CD4-positive, alpha-beta T cell (primary cell): ENCODE data around the gene MYRIP. TPM values are rescaled to one million over a fixed set of nuclear protein-coding genes. Genes with fewer than 3 reads are reported as not detected.

Experiments
- ATAC-seq: fragments of 200-7000 bp; cut with Tn5 transposase; one replicate; pipeline ENCODE4 v1.10.0; 2022; ENCODE audit warnings: mild to moderate bottlenecking; ENCODE audit not compliant: poor library complexity
- CTCF ChIA-PET: fragments of 350-600 bp; sonication (Branson Sonifier 250); formaldehyde crosslinking; loops from one replicate; lab custom pipeline; 2021; ENCODE audit warnings: antibody characterized with exemption, inconsistent platforms; lab: Charles Lee
- POLR2A ChIA-PET: fragments of 350-600 bp; sonication (Branson Sonifier 250); formaldehyde crosslinking; loops from one replicate; lab custom pipeline; 2021; ENCODE audit warnings: antibody characterized with exemption, inconsistent platforms; lab: Charles Lee
- DNase-seq, 14 experiments: peaks; one replicate each; pipeline ENCODE4 v3.0.0-alpha.2; 2013 to 2020; ENCODE audit warnings: mixed read lengths in 2 of 14
- H3K27ac ChIP-seq, 2 donors: one replicate each; pipeline versions ENCODE4 v1.5.1 to v1.7.0; 2013; ENCODE audit warnings: low read length in 2 of 2, low read depth in 1 of 2, mild to moderate bottlenecking in 1 of 2
- H3K27me3 ChIP-seq, 2 experiments: 1 replicate in 1 of 2; 2 replicates in 1 of 2; pipeline versions ENCODE4 v1.6.1 to v1.7.0; 2013; ENCODE audit warnings: low read length in 2 of 2, control low read depth in 1 of 2, mild to moderate bottlenecking in 1 of 2, moderate library complexity in 1 of 2; ENCODE audit not compliant: insufficient read depth in 2 of 2, control insufficient read depth in 1 of 2
- H3K36me3 ChIP-seq: one replicate; pipeline ENCODE4 v1.6.1; 2013; ENCODE audit warnings: low read length, control low read depth; ENCODE audit not compliant: insufficient read depth
- H3K4me1 ChIP-seq: one replicate; pipeline ENCODE4 v1.6.1; 2013; ENCODE audit warnings: low read length, control low read depth; ENCODE audit not compliant: insufficient read depth
- H3K4me3 ChIP-seq: one replicate; pipeline ENCODE4 v1.5.1; 2013; ENCODE audit warnings: mild to moderate bottlenecking, low read length, moderate library complexity
- H3K9me3 ChIP-seq, 2 experiments: 1 replicate in 1 of 2; 2 replicates in 1 of 2; pipeline versions ENCODE4 v1.6.1 to v1.7.0; 2013; ENCODE audit warnings: low read length in 2 of 2, mild to moderate bottlenecking in 2 of 2, control low read depth in 1 of 2, moderate library complexity in 1 of 2; ENCODE audit not compliant: control insufficient read depth in 1 of 2, insufficient read depth in 1 of 2
- H3K27ac Mint-ChIP-seq: one replicate; pipeline ENCODE4 v1.8.0; 2020; ENCODE audit warnings: mixed read lengths
- H3K27me3 Mint-ChIP-seq: one replicate; pipeline ENCODE4 v1.8.0; 2021; ENCODE audit warnings: mixed read lengths
- H3K36me3 Mint-ChIP-seq: one replicate; pipeline ENCODE4 v1.8.0; 2021; ENCODE audit warnings: low read depth, mixed read lengths
- H3K4me1 Mint-ChIP-seq: one replicate; pipeline ENCODE4 v1.8.0; 2021; ENCODE audit warnings: low read depth, mixed read lengths
- H3K4me3 Mint-ChIP-seq: one replicate; pipeline ENCODE4 v1.8.0; 2020; ENCODE audit warnings: mild to moderate bottlenecking, mixed read lengths
- H3K9me3 Mint-ChIP-seq: one replicate; pipeline ENCODE4 v1.8.0; 2020; ENCODE audit warnings: mixed read lengths
- intact Hi-C, 2 experiments: fragments of 100-400 bp; cut with DNase I in 1 of 2; cut with micrococcal nuclease in 1 of 2; formaldehyde crosslinking; loops; one replicate each; pipeline versions ENCODE4 v1.15.1 to v1.9.0; 2023 to 2025; cut with DNase I, micrococcal nuclease
- total RNA-seq, 174 experiments: library from RNA in 2 of 174; stranded (reverse) in 2 of 174; gene quantifications; one replicate each; pipeline ENCODE4 v1.2.3 and lab custom pipeline; 2021 to 2026
- TF ChIP-seq, protein P1 (sequence below): fragments of 200-600 bp; IDR thresholded peaks from one replicate; pipeline ENCODE4 v1.8.0; 2022; ENCODE audit warnings: antibody characterized with exemption, mild to moderate bottlenecking

The MYRIP gene
- total RNA-seq, 2 experiments from 2014 or later, result not detected

DNA sequence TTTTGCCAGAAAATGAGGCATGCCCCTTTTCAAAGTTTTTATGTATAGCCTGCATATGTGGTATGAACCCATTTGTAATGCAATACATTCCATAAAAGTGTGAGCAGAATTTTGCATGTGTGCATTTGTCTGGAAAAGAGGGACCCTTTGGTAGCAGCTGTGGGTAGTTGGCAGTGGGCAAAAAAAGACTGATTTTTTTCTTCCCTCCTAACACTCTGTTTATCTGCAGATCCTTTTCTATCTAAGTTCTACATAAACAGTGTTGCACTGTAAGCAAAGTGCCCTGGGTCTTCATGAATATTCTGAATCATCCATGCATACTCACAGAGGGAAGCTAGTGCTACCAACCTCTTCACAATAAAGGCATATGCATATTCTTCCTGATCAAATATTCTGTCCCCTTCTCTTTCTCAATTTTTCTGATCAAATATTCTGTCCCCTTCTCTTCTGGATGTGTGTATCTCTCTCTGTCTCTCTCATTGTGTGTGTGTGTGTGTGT lies 288.9 kb downstream of the MYRIP start:
- peaks cover 0 to 11% of the 10 kb centered on the region in 2 experiments for H3K9me3 ChIP-seq
- Mint-ChIP-seq H3K27ac (no peak overlapping the region), H3K27me3 (peaks cover 35% of the 10 kb centered on the region), H3K4me1 (no peaks in the 10 kb centered on the region), H3K9me3 (peaks cover 8% of the 10 kb centered on the region), H3K4me3 (no peak overlapping the region), H3K36me3 (no peaks in the 10 kb centered on the region)
- POLR2A ChIA-PET, result no interaction called here
- H3K27ac ChIP-seq, result no peak overlapping the region
- intact Hi-C loops, result no loop called here
- no peak overlapping the region for H3K4me3 ChIP-seq
- no peak for ATAC-seq
- no peaks in the 10 kb centered on the region for H3K4me1 ChIP-seq
- no peaks in the 10 kb centered on the region for H3K36me3 ChIP-seq
- no peaks in the 10 kb centered on the region for H3K27me3 ChIP-seq
- no peak for DNase-seq
- CTCF ChIA-PET, result no interaction called here
- TF ChIP-seq, protein P1, sequence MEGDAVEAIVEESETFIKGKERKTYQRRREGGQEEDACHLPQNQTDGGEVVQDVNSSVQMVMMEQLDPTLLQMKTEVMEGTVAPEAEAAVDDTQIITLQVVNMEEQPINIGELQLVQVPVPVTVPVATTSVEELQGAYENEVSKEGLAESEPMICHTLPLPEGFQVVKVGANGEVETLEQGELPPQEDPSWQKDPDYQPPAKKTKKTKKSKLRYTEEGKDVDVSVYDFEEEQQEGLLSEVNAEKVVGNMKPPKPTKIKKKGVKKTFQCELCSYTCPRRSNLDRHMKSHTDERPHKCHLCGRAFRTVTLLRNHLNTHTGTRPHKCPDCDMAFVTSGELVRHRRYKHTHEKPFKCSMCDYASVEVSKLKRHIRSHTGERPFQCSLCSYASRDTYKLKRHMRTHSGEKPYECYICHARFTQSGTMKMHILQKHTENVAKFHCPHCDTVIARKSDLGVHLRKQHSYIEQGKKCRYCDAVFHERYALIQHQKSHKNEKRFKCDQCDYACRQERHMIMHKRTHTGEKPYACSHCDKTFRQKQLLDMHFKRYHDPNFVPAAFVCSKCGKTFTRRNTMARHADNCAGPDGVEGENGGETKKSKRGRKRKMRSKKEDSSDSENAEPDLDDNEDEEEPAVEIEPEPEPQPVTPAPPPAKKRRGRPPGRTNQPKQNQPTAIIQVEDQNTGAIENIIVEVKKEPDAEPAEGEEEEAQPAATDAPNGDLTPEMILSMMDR, result no peak

DNA sequence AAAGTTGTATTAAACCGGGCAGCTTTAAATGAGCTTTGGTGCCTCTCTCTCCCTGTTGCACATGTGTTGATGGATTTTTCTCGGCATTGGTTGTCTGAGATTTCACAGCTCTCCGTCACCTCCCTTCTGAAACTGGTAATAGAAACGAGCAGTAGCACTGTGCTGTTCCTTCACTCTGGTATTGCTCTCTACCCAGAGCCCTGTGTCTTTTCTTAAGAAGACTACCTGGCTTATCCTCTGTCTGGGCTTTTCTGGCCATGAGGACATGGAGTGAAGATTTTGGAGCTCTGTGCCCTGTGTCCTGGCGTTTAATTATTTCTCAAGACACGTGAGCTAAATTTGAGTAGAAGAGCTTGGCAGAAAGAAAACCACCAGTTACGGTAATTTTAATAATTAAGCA lies 290.5 kb downstream of the MYRIP start:
- Histone ChIP-seq H3K27ac (no peak overlapping the region), H3K4me3 (no peak overlapping the region), H3K27me3 (no peaks in the 10 kb centered on the region), H3K36me3 (no peaks in the 10 kb centered on the region), H3K4me1 (no peaks in the 10 kb centered on the region), H3K9me3 (peaks cover 0 to 11% of the 10 kb centered on the region in 2 experiments)
- TF ChIP-seq, protein P1, result no peak
- ATAC-seq (no peak), DNase-seq (no peak)
- Mint-ChIP-seq H3K27me3 (peaks cover 29% of the 10 kb centered on the region), H3K9me3 (peaks cover 8% of the 10 kb centered on the region), H3K27ac (no peak overlapping the region), H3K4me3 (no peak overlapping the region), H3K36me3 (no peaks in the 10 kb centered on the region), H3K4me1 (no peaks in the 10 kb centered on the region)
- ChIA-PET CTCF (no interaction called here), POLR2A (no interaction called here)
- intact Hi-C loops, result no loop called here

DNA sequence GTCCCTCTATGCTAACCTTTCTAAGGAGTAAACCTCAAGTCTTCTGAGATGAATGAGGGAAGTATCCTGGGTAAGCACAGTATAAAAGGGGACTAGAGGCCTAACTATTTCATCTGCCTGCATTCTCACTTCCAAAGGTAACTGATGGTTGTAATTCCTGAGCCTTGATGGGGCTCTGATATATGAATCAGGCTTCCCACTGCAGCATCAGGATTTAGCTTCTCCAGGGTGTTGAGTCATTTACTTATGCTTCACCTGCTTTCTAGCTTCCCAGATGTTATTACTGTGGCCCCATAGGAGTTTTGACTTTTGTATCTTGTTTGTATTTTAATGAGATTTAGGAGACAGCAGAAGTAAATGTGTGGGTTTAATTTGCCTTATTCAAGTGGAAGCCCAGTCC lies 292.8 kb downstream of the MYRIP start:
- TF ChIP-seq, protein P1, result no peak
- ChIA-PET CTCF (no interaction called here), POLR2A (no interaction called here)
- H3K27me3 Mint-ChIP-seq, result peaks cover 14% of the 10 kb centered on the region
- H3K4me3 Mint-ChIP-seq, result no peak overlapping the region
- H3K36me3 ChIP-seq, result no peaks in the 10 kb centered on the region
- H3K27ac Mint-ChIP-seq, result no peak overlapping the region
- ATAC-seq, result no peak
- no peaks in the 10 kb centered on the region for H3K4me1 ChIP-seq
- no peaks in the 10 kb centered on the region for H3K36me3 Mint-ChIP-seq
- H3K27me3 ChIP-seq, result no peaks in the 10 kb centered on the region
- DNase-seq, result no peak
- intact Hi-C loops, result no loop called here
- H3K9me3 ChIP-seq, result peaks cover 0 to 11% of the 10 kb centered on the region in 2 experiments
- peaks cover 8% of the 10 kb centered on the region for H3K9me3 Mint-ChIP-seq
- H3K4me1 Mint-ChIP-seq, result no peaks in the 10 kb centered on the region
- no peak overlapping the region for H3K27ac ChIP-seq
- no peak overlapping the region for H3K4me3 ChIP-seq
